A549 treated with AZD9567 at 1 μM for 4 hours (cell line): ENCODE data around the gene RHD. TPM values are rescaled to one million over a fixed set of nuclear protein-coding genes. Genes with fewer than 3 reads are reported as not detected.

ENCODE experiments used
- total RNA-seq: library from RNA; stranded (reverse); fragments of 200-300 nt; extraction: Qiagen RNA extraction; gene quantifications from 5 replicates; pipeline ENCODE4 v1.2.3, GENCODE V29; 2022; ENCODE audit not compliant: insufficient read depth

Gene RHD
- total RNA-seq, result not detected in 5 replicates

GRCh38 chr1:25272238-25272637, at the start of gene RHD:
TSS of gene RHD (plus strand) at chr1:25272509. CDS start at chr1:25272548, 39 bp downstream.

DNA sequence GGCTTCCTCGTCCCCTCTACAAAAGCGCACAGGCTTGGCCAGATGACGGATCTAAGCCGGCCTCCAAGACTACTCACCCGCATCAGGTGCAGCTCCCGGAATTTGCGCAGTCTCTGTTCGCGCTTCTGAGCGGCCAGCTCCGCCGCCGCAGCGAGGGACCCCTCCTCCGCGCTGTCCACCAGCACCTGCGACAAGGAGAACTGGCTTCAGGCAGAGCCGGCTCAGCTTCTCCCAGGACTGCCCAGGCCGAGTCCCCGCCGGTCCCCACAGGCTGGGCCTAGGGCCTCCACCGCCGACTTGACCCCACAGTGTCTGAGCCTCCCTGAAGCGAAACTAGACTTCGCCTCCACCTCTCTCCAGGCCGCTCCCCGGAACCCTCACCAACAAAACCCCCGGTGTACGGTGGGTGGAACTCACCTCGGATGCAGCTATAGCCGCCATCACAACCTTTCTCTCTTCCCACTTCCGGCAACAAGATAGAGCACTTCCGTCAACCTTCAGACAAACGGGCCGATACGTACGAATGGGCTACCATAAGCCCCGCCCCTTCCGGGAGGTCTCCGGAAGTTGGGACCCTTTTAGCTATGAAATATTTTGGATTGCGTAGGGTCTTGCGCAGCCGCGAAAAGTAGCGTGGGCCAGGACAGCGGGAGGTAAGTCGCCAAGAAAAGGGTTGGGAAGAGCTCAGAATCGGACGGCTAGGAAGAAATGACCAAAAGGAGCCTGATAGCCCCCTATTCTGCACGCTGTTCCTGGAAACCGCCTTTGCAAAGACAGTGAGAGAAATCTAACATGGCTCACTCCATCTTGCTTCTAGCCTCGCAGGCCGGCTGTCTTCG, 40.1 kb upstream of the RHD start, which contains the start of gene SYF2:
Gene SYF2, minus strand, starts transcription at position 476 of the 839 bp plus-strand sequence. Its CDS starts 35 bp downstream, at position 441.

GRCh38 chr1:25247024-25247828, 25.1 kb upstream of the RHD start, which contains the start of gene RSRP1:
TSS of gene RSRP1 (minus strand) at chr1:25247454. CDS start at chr1:25246963, 491 bp downstream.

DNA sequence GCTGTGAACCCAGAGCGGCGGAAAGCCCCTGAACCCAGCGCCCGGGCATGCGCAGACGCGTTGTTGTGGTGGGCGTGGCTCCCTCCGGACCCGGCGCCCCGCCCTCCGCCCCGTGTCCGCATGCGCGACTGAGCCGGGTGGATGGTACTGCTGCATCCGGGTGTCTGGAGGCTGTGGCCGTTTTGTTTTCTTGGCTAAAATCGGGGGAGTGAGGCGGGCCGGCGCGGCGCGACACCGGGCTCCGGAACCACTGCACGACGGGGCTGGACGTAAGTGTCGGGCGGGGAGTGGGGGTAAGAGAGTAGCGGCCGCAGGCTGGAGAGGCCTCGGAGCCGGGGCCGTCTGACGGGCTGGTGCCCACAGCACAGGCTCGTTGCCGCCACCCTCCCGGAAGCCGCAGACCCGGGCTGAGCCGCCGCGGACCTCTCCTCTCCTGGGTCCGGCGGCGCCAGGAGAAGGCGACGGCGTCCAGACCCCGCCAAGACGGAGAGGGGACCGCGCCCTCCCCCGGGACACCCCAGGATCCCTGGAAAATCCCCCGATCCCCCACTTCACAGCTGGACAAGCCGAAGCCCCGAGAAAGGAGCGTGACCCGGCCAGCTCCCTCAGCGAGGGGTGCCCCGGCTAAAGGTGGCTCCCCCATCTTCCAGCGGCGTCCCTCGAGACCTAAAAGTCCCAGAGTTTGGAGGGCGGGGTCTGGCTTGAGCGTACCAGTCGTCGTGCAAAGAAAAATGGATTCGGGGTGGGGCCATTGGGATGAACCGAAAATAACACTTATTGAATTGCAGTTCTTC, 66.1 kb downstream of the RHD start, which contains the start of gene TMEM50A:
Gene TMEM50A, plus strand, starts transcription at position 147 of the 794 bp plus-strand sequence. CDS start 2,153 bp downstream, outside the sequence.

Other genes starting within 250 kb of the RHD start
- 32.9 to 46.4 TPM (median 35.8 TPM) in 5 replicates for gene SYF2, start 40.0 kb upstream of the RHD start, total RNA-seq
- 24.6 to 35.5 TPM (median 30.1 TPM) in 5 replicates for gene RSRP1, start 25.1 kb upstream of the RHD start, total RNA-seq
- gene TMEM50A, start 65.8 kb downstream of the RHD start, total RNA-seq, result 73.4 to 110 TPM (median 73.7 TPM) in 5 replicates
- gene RHCE, start 148.3 kb downstream of the RHD start, total RNA-seq, result 0.05 to 0.32 TPM (median 0.09 TPM) in 3 of 5 replicates, not detected in the others
- gene MACO1, start 158.4 kb downstream of the RHD start, total RNA-seq, result 8.1 to 13.6 TPM (median 8.5 TPM) in 5 replicates